Activated CD4-positive, alpha-beta T cell treated with anti-CD3 and anti-CD28 coated beads, Interleukin-2, amount 50 U/mL, for 4 hours (primary cell): ENCODE results near the gene RNF217.
"Not testable (repeated sequence)": the region's sequence is repeated elsewhere in the genome, so short reads cannot be mapped to it uniquely, and the experiment has no call there.

ENCODE experiments used
- DNase-seq, 2 experiments: peaks; one replicate each; pipeline ENCODE4 v3.0.0-alpha.2; 2020

RNF217 gene

DNA sequence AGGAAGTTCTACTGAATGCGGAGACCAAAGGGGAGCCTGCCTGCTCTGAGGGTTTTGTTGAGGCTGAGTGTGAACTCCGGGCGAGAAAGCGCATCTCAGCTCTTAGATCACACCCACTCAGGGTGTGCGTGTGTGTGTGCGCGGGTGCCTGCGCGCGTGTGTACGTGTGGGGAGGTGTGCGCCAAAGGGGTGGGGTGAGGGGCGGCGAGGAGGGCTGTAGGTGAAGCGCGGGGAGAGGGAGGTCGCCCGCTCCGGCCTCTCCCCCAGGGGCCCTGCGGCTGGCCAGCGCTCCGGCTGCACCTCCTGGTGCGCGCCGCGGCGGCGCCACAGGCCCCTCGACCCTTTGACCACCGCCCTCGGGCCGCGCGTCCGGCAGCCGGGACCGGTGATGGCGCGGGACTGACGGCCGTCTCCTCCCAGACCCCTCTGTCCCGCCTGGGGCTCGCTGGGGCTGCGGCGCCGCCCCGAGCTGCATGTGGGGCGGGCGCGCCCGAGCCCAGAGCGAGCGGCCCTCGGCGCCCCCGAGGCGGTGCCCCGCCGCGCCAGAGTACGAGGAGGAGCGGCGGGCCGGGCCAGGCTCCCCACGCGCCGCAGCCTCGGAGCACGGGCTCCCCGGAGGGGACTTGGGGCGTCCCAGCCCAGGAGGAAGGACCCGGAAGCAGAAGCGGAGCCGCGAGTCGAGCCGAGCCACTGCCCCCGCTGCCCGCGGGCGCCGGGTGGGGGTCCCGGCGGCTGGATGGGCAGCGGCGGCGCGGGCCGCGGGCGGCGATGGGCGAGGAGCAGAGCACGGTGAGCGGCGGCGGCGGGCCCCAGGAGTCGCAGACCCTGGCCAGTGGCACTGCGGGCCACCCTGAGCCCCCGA lies at the start of gene RNF217:
Gene RNF217 (plus strand): TSS at position 661 of the 862 bp plus-strand sequence. CDS start 108 bp downstream, at position 769.
- no peak for DNase-seq

DNA sequence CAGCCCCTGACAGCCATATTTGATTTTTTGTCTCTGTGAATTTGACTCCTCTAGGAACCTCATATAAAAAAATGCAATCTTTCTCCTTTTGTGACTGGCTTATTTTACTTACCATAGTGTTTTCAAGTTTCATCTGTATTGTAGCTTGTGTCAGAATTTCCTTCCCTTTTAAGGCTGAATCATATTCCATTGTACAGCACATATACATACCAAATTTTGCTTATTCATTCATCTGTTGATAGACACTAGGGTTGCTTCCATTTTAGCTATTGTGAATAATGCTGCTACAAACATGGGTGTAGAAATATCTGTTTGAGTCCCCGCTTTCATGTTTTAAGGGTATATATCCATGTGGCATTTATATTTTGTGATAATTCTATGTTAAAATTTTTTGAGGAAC lies 49.2 kb upstream of the RNF217 start:
- DNase-seq: no peak

- DNase-seq: no peak
Observed at GRCh38 chr6:124917769-124918168, 44.5 kb upstream of the RNF217 start.

DNA sequence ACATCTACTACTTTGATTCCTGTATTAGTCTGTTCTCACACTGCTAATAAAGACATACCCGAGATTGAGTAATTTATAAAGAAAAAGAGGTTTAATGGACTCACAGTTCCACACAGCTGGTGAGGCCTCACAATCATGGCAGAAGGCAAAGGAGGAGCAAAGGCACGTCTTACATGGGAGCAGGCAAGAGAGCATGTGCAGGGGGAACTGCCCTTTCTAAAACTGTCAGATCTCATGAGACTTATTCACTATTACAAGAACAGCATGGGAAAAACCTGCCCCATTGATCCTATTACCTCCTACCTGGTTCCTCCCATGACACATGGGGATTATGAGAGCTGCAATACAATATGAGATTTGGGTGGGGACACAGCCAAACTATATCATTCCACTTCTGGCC lies 42.5 kb upstream of the RNF217 start:
- not testable (repeated sequence) for DNase-seq

DNA sequence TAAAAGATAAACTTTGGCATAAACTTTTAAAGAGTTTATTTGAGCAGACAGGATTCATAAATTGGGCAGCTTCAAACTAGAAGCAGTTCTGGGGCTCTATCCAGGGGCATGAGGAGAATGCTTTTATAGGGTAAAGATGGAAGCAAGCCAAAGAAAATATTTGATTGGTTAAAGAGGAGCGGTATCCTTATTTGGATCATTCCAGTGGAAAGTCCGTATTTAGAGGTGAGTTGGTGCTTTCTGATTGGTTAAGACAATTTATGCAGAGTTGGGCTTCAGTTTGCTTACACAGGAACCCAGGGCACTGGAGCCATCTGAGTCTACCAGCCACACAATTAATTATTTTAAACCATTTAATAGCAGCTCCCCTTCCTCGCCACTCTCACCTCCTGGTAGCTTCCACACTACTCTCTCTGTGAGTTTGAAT lies 37.9 kb upstream of the RNF217 start:
- no peak for DNase-seq

DNA sequence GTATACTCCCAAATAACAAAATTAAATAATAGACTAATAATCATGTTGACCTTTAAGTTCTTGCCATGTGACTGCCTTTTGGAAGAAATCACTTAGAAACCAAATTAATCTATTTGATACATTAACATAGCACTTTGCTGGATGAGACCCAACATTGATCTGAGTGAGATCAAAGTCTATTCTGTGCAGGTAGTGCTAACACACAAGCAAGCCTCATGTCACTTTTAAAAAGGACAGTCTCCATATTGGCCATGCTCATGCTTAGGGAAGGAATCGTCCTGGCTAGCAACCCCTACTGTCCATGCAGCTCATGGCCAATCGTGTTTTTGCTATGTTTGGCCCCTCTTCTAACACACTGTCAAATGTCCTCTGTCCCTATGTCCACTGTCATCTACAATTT lies 35.8 kb upstream of the RNF217 start:
- no peak for DNase-seq

DNA sequence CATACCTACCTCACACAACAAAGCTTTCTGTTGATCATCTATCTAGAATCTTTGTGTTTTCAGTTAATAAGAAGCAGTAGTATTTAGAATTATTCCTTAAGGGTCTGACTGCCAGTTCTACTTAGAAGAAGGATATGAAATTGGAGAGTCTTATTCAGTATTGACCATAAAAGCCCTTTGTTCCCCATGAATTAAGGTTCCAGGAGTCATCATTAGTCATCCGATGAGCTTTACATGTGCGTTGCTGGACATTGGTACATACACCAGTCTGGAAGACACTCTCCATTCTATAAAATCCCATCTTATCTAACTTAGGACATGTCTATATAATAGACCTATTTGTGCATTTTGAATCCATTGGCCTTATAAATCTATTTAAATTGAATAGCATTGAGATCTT lies 34.4 kb upstream of the RNF217 start:
- no peak for DNase-seq

DNA sequence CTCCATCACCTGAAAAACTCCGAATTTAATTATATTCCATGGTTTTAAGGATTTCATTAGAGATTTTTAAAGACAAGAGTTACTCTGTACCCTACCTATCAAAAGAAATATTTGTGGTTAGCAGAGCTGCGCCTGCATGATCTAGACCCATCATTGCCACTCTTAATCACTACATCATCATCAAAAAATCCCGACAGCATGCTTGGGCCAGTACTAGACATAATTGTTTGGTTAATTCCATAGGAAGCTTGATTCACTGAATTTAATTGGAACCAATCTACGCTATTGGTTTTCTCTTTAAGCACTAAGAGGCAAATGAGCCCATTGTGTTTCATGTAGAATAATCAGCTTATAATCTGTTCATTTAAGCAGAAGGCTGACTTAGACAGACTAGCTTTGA lies 33.4 kb upstream of the RNF217 start:
- DNase-seq: no peak

DNA sequence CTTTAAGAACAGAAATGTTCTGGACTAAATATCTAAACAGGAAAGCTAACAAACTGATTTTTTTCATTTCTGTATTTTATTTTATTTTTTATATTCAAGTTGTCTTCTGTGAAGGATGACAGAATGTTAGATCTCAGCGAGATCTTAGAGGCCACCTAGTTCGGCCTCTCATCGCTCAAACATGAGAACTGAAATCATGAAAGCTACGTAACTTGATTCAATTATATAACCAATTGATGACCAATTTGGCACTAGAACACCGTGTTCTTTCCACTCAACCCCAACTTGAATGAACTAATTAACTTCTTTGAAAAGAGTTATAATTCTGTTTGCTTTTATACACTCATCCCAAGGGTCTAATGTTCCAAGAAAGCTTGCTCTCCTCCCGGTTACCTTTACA lies 24.6 kb upstream of the RNF217 start:
- no peak for DNase-seq

GRCh38 chr6:124941259-124941658 lies 21.0 kb upstream of the RNF217 start:
- no peak for DNase-seq

- no peak for DNase-seq
Observed at GRCh38 chr6:124943658-124944057, 18.6 kb upstream of the RNF217 start.

DNA sequence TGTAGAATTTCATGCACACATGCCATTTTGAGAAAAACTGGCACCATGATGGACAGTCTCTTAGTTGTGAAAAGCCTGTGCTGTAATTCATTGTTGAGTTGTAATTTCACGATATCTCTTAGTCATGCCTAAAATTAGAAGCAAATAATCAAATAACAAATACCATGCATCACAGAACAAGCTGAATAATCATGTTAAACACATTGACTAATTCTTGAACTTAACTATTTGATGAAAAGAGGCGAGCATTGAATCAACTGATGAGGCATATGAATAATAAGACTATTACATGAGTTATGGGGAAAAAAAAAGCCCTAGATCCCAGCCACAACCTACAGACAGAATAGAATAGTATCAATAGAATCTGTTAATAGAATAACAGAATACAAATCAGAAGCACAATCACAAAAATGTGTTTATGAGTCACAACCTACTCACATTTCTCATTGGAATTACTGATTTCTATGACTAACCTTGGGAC lies 14.2 kb upstream of the RNF217 start:
- DNase-seq: no peak

DNA sequence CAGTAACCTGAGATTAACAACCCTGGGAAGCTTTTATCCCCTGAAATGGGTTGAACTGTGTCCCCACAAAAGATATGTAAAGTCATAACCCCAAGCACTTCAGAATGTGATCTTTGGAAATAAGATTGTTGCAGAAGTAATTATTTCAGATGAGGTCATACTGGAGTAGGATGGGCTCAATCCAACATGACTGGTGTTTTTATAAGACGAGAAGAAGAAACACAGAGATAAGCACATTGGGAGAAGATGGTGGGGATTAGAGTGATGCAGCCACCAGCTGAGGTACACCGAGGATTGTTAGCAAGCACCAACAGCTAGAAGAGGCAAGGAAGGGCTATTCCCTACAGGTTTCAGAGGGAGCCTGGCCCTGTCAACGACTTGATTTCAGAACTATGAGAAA lies 12.5 kb upstream of the RNF217 start:
- DNase-seq: no peak

DNA sequence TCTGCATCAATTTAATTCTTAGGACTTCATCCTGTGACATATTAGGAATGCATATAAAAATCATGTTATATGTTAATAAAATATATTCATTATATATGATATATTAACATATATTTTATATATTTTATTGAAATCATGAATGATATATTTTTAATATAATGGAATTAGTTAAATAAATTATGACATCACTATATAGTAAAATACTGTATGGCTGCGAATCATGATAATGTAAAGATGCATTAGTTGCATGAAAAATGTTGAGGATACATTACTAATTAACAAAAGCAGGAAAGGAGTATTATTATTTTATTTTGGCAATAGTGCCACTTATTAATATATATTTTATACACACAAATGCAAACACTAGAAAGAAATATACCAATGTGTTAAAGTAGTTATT lies 8.4 kb upstream of the RNF217 start:
- DNase-seq: no peak

- DNase-seq: no peak
Observed at GRCh38 chr6:124955108-124955856, 7.0 kb upstream of the RNF217 start.

DNA sequence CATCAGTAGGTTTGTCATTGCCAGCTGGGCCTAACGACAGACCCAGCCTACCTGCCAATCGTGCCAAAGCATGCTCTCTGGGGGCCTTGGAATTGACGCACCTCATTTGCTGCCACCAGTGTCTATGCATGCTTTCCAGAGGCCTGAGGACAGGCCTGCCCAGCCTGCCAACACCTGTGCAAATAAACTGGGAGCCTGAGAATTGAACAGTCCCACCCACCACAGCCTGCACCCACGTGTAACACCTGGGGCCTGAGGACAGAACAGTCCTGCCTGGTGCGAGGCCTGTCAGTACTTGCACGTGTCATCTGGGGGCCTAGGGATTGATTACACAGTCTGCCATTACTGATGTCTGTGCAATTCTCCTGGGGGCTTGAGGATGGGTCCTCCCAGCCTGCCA lies 6.2 kb upstream of the RNF217 start:
- no peak for DNase-seq

DNA sequence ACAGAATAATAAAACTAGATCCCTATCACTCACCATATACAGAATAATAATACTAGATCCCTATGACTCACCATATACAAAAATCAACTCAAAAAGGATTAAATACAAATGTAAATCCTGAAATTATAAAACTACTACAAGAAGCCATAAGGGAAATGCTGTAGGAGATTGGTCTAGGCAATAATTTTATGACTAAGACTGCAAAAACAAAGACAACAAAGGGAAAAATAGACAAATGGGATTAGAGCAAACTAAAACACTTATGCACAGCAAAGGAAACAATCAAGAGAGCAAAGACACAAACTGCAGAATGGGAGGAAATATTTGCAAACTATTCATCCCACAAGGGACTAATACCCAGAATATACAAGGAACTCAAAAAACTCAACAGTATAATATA lies 4.1 kb upstream of the RNF217 start:
- DNase-seq: no peak

- no peak for DNase-seq
Observed at GRCh38 chr6:124958759-124959354, 3.4 kb upstream of the RNF217 start.

DNA sequence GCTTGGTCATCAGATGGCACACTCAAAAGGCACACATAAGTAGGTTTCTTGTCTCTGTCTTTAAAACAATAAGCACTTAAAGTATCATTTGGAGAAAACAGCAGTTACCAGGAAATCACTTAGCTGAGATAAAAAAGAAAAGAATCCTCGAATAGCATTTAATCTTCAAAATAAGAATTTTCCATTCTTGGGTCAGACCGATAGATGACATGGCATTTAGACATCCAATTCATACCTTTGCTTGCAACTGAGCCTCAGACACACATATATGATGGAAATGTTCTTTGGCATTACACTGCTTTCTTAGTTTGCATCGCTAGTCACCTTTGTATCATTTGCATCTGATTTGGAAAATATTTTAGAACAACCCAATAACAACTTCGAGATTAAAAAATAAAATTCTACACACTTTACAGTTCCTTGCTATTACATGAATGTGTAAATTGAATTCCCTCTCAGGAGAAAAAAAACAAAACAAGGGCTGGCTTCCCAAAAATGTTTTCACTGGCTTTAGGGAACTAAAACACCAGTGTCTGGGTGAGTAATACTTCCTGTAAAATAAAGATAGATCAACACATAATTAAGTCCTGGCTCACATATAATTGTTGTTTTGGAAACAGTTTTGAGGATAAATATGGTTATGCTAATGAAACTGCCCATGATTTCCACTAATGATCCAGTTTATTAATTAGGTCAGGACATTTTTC lies 1.3 kb upstream of the RNF217 start:
- no peak for DNase-seq

GRCh38 chr6:124961464-124961776 lies 817 bp upstream of the RNF217 start:
- DNase-seq: no peak

DNA sequence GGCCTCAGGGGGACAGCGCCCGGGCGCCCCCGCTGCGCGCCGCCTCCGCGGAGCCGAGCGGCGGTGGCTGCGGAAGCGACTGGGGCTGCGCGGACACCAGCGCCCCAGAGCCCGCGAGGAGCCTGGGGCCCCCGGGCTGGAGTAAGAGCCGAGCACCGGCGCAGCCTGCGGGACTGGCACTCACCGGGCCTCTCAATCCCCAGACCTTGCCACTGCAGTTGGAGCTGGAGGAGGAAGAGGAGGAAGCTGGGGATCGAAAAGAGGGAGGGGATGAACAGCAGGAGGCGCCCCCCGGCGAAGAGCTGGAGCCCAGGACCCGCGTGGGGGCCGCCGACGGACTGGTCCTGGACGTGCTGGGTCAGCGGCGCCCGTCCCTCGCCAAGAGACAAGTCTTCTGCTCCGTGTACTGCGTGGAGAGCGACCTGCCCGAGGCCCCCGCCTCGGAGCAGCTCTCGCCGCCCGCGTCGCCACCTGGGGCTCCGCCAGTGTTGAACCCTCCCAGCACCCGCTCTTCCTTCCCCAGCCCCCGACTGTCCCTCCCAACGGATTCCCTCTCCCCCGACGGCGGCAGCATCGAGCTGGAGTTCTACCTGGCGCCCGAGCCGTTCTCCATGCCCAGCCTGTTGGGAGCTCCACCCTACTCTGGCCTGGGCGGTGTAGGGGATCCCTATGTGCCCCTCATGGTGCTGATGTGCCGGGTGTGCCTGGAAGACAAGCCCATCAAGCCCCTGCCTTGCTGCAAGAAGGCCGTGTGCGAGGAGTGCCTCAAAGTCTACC lies 590 bp downstream of the RNF217 start:
- no peak for DNase-seq

- no peak for DNase-seq
Observed at GRCh38 chr6:124963416-124963785, 1.2 kb downstream of the RNF217 start.
